OCI-LY1 (cell line): Measurements from ENCODE around the gene PRKACA.
A peak's percentile ranks its signal among the peaks of the same experiment; 100 is the strongest.

Source experiments
- H2AFZ ChIP-seq: fragments of 200-600 bp; sonication (generic), shearing (Covaris generic); 2 replicates; pipeline ENCODE4 v1.6.0; 2014; ENCODE audit warnings: antibody characterized with exemption, mild to moderate bottlenecking, low read length
- H3F3A ChIP-seq: fragments of 200-600 bp; sonication (generic), shearing (Covaris generic); 2 replicates; pipeline ENCODE4 v1.6.0; 2014; ENCODE audit warnings: mild to moderate bottlenecking, antibody characterized with exemption, low read length, moderate library complexity; ENCODE audit not compliant: insufficient read depth
- H3K27ac ChIP-seq: fragments of 200-600 bp; sonication (generic); 2 replicates; pipeline ENCODE4 v1.5.1; 2014; ENCODE audit warnings: low read length, mixed run types, mild to moderate bottlenecking, low read depth; ENCODE audit not compliant: poor library complexity, severe bottlenecking
- H3K27me3 ChIP-seq: fragments of 200-600 bp; sonication (generic); 2 replicates; pipeline ENCODE4 v1.6.0; 2014; ENCODE audit warnings: antibody characterized with exemption, mild to moderate bottlenecking, low read length, moderate library complexity; ENCODE audit not compliant: insufficient read depth
- H3K36me3 ChIP-seq: fragments of 200-600 bp; sonication (generic); 2 replicates; pipeline ENCODE4 v1.6.1; 2014; ENCODE audit warnings: mild to moderate bottlenecking, antibody characterized with exemption, low read length, moderate library complexity, mixed read lengths; ENCODE audit not compliant: insufficient read depth
- H3K4me1 ChIP-seq: fragments of 200-600 bp; sonication (generic); 2 replicates; pipeline ENCODE4 v1.5.1; 2014; ENCODE audit warnings: mild to moderate bottlenecking, low read length, moderate library complexity; ENCODE audit not compliant: insufficient read depth, severe bottlenecking
- H3K4me2 ChIP-seq: fragments of 200-600 bp; sonication (generic), shearing (Covaris generic); 2 replicates; pipeline ENCODE4 v1.6.1; 2014; ENCODE audit warnings: low read length
- H3K4me3 ChIP-seq: fragments of 200-600 bp; sonication (generic); 2 replicates; pipeline ENCODE4 v1.5.1; 2014; ENCODE audit warnings: low read length, low read depth, mild to moderate bottlenecking, mixed read lengths; ENCODE audit not compliant: poor library complexity, severe bottlenecking
- H3K79me2 ChIP-seq: fragments of 200-600 bp; shearing (Covaris generic); 2 replicates; pipeline ENCODE4 v1.6.1; 2016; ENCODE audit warnings: mixed run types, low read length, mixed read lengths; ENCODE audit not compliant: insufficient read depth
- H3K9ac ChIP-seq: fragments of 200-600 bp; sonication (generic), shearing (Covaris generic); 2 replicates; pipeline ENCODE4 v1.6.1; 2014; ENCODE audit warnings: mild to moderate bottlenecking, low read length, mixed read lengths
- H3K9me2 ChIP-seq: fragments of 200-600 bp; sonication (generic), shearing (Covaris generic); 2 replicates; pipeline ENCODE4 v1.6.1; 2014; ENCODE audit warnings: low read depth, mild to moderate bottlenecking, low read length, mixed read lengths
- H3K9me3 ChIP-seq: fragments of 200-600 bp; shearing (Covaris generic); 2 replicates; pipeline ENCODE4 v1.6.1; 2014; ENCODE audit warnings: low read length, mixed read lengths
- H4K20me1 ChIP-seq: fragments of 200-600 bp; sonication (generic), shearing (Covaris generic); 2 replicates; pipeline ENCODE4 v1.6.0; 2016; ENCODE audit warnings: mild to moderate bottlenecking, low read length; ENCODE audit not compliant: insufficient read depth
- EZH2 ChIP-seq: fragments of 200-600 bp; sonication (generic), shearing (Covaris generic); IDR thresholded peaks from 2 replicates; pipeline ENCODE4 v1.8.0; 2017; ENCODE audit warnings: borderline replicate concordance, mixed run types, mild to moderate bottlenecking, antibody characterized with exemption, low read length, moderate library complexity, mixed read lengths
- TF ChIP-seq, protein P1 (sequence below): fragments of 200-600 bp; sonication (generic), shearing (Covaris generic); IDR thresholded peaks from 2 replicates; pipeline ENCODE4 v1.5.1; 2017; ENCODE audit warnings: mild to moderate bottlenecking, antibody characterized with exemption, low read length, moderate library complexity, mixed read lengths

The PRKACA gene

DNA sequence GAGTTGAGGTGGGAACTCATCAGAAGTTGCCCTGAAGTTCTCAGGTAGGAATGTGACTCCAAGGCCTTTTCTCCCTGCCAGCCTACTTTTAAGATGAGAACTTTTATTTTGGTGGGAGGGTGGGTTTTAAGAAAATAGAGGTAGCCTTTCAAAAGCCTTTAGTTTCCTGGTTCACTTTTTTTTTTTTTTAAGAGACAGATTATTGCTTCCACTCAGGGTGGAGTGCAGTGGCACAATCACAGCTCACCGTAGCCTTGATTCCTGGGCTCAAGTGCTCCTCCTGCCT is 34.9 kb downstream of the PRKACA start:
- Histone ChIP-seq H3K4me1 (peaks cover 18% of the 10 kb centered on the region), H3K27ac (no peak overlapping the region), H2AFZ (no peak overlapping the region), H3K4me3 (no peak overlapping the region), H3K9ac (no peak overlapping the region), H3K4me2 (no peak overlapping the region), H3K79me2 (no peaks in the 10 kb centered on the region), H3K9me2 (no peaks in the 10 kb centered on the region), H4K20me1 (no peaks in the 10 kb centered on the region), H3K9me3 (no peaks in the 10 kb centered on the region), H3K27me3 (no peaks in the 10 kb centered on the region), H3K36me3 (peaks cover 9% of the 10 kb centered on the region; the same call in 1 of the 2 replicates), H3F3A (no peaks in the 10 kb centered on the region)
- TF ChIP-seq, protein P1, sequence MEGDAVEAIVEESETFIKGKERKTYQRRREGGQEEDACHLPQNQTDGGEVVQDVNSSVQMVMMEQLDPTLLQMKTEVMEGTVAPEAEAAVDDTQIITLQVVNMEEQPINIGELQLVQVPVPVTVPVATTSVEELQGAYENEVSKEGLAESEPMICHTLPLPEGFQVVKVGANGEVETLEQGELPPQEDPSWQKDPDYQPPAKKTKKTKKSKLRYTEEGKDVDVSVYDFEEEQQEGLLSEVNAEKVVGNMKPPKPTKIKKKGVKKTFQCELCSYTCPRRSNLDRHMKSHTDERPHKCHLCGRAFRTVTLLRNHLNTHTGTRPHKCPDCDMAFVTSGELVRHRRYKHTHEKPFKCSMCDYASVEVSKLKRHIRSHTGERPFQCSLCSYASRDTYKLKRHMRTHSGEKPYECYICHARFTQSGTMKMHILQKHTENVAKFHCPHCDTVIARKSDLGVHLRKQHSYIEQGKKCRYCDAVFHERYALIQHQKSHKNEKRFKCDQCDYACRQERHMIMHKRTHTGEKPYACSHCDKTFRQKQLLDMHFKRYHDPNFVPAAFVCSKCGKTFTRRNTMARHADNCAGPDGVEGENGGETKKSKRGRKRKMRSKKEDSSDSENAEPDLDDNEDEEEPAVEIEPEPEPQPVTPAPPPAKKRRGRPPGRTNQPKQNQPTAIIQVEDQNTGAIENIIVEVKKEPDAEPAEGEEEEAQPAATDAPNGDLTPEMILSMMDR: no peak
- no peak for TF ChIP-seq EZH2

DNA sequence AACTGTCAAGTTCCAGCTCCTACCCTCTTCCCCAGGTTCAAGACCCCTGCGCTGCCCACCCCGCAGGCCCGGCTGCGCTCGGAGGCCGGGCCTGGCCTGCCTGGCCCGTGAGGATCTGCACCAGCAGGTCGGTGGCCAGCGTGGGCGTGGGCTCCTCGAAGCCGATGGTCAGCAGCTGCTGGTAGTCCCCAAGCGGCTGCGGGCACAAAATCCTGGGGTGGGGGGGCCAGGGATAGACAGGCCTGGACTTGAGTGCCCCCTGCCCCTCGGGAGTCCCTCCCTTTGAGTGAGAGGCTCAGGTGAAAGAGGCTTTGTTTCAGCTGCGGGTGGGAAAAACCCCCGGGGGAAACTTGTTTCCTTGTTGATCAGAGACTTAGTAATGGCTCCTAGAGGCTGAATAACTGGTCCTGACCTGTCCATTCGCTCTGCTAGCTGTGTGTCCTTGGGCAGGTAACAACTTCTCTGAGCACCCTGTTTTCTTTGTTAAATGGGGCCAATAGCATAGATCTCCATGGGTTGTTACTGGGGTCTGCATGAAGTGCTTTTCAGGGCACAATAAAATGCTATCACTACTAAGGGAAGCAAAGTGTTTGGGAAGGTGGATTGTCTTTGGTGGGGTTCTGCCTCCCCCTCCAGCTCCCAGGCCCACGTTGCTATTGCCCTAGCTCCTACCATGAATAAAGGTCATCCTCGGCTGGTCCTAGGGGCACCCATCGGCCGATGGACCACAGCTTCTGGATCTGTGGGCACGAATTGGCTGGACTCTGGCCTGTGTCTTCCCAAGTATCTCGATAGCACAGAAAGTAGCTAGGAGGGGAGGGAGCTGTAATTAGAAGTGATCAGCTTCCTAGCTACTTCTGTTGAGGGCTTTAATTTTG is 35.5 kb downstream of the PRKACA start:
- no peaks in the 10 kb centered on the region for H3K9me2 ChIP-seq
- no peaks in the 10 kb centered on the region for H3K9me3 ChIP-seq
- H3K27me3 ChIP-seq: no peaks in the 10 kb centered on the region
- peaks cover 18% of the 10 kb centered on the region for H3K4me1 ChIP-seq
- peak overlapping the region; percentile 82 for H3K4me3 ChIP-seq
- TF ChIP-seq EZH2: no peak
- TF ChIP-seq, protein P1: no peak
- no peaks in the 10 kb centered on the region for H4K20me1 ChIP-seq
- peaks cover 9% of the 10 kb centered on the region; the same call in 1 of the 2 replicates for H3K36me3 ChIP-seq
- no peaks in the 10 kb centered on the region for H3K79me2 ChIP-seq
- no peaks in the 10 kb centered on the region for H3F3A ChIP-seq
- no peak overlapping the region; the same call in 1 of the 2 replicates for H2AFZ ChIP-seq
- no peak overlapping the region for H3K27ac ChIP-seq
- peak overlapping the region; percentile 80 for H3K9ac ChIP-seq
- peak overlapping the region; percentile 99 for H3K4me2 ChIP-seq

DNA sequence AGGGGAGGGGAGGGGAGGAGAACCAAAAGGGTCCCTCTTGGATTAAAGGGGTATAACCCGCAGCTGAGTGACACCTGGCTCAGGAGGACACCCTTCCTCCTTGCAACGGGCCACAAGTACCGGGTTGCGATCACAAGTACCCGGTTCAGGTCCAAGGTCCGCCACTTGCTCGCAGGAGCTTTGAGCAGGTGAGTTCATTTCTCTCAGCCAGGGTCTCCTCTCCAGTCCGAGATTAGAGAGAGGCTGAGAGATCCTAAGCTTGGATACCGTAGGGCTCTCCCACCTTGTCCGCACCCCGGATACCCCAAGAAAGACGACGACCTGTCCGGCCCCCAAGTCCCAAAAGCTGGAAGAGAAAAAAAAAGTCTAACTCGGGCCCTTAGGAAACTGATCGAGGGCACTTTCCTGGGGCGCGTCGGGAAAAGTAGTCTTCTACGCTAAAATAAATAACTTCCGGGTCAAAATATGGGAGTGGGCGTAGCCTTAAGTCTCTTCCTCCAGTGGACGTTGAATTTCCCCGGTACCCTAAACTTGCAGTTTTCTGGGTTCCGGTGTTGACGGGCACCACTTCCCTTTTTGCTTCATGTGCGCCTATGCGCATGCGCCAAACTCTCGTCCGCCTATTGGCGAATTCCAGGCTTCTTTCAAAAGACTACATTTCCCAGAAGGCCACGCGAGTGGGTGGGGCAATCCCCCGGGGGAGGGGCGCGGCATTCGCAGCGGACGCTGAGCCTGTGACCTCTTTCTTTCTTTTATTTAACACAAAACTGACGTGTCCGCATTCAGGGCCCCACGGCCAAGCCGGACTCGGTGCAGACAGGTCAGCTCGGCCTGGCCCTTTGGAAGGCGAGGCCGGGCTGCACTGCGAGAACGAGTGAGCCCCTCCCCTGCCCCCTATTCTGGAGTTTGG is 36.4 kb downstream of the PRKACA start:
- peak overlapping the region; percentile 26 for H3K27ac ChIP-seq

More for the DNA sequence above, 36.4 kb downstream of the PRKACA start:
- Histone ChIP-seq H3K9me3 (no peaks in the 10 kb centered on the region), H3K4me3 (peak overlapping the region; percentile 82), H3K79me2 (no peaks in the 10 kb centered on the region), H3K36me3 (peaks cover under 1% of the 10 kb centered on the region; the same call in 1 of the 2 replicates), H4K20me1 (no peaks in the 10 kb centered on the region), H3K4me1 (peaks cover 18% of the 10 kb centered on the region), H3K9me2 (no peaks in the 10 kb centered on the region), H3K27me3 (no peaks in the 10 kb centered on the region), H3F3A (no peaks in the 10 kb centered on the region), H2AFZ (peak overlapping the region; percentile 42; the same call in 1 of the 2 replicates), H3K9ac (peak overlapping the region; percentile 90), H3K4me2 (peak overlapping the region; percentile 99)
- no peak for TF ChIP-seq EZH2
- TF ChIP-seq, protein P1: no peak
